ENCODE results near the gene MEX3C. TPM values are rescaled to one million over a fixed set of nuclear protein-coding genes. Genes with fewer than 3 reads are reported as not detected.
A peak's percentile ranks its signal among the peaks of the same experiment; 100 is the strongest.

MEX3C gene
- polyA plus RNA-seq, 3 donors from 2014 or later, result 10.0 to 18.1 (median 10.7) TPM

DNA sequence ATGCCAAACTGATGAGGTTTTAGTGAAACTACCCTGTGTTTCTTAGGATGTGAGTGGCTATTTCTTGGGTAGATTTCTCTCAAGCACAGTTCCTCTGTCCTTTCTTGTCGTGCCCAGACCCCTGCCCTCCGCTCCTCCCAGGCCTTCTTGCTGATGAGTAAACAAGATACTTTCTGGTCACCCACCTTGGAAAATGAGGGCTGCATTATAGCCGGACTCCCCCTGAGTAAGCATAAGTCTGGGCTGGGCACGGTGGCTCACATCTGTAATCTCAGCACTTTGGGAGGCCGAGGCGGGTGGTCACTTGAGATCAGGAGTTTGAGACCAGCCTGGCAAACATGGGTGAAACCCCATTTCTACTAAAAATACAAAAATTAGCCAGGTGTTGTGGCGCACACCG, 58.5 kb downstream of the MEX3C start:
- Mint-ChIP-seq H3K36me3 (peaks cover 0 to 3% (median 0%) of the 10 kb centered on the region in 3 donors), H3K4me3 (no peak overlapping the region), H3K4me1 (peaks cover 6 to 9% of the 10 kb centered on the region in 2 donors), H3K27ac (peak overlapping the region in 1 of 6 donors; percentile 45), H3K9me3 (no peaks in the 10 kb centered on the region), H3K27me3 (ENCODE audit: low read depth in 3 of 3) (peaks cover 0 to 2% (median 1%) of the 10 kb centered on the region in 3 donors)
- no peak for DNase-seq

DNA sequence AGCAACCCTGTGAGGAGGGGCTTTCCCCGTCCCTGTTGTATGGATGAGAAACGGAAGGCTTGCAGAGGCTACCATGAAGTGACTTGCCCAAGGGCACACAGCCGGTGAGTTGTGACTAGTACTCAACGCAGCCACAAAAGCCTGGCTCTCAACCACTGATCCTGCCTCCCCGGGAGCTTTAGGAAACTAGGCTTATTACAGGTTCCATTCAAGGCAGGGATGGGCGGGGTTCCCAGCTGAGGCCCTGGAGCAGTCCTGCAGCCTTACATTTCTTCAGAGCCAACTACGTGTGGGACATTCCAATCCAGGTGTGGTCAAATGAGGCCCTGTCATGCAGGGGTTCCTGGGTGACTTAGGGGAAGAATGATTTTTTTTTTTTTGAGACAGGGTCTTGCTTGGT, 59.6 kb downstream of the MEX3C start:
- H3K4me1 Mint-ChIP-seq, result peaks cover 6 to 9% of the 10 kb centered on the region in 2 donors
- H3K27ac Mint-ChIP-seq, result peak overlapping the region in 1 of 6 donors; percentile 22
- no peak for DNase-seq
- H3K36me3 Mint-ChIP-seq, result peaks cover 0 to 3% (median 0%) of the 10 kb centered on the region in 3 donors
- peaks cover 0 to 2% (median 1%) of the 10 kb centered on the region in 3 donors for H3K27me3 Mint-ChIP-seq (ENCODE audit: low read depth in 3 of 3)
- no peak overlapping the region for H3K4me3 Mint-ChIP-seq
- no peaks in the 10 kb centered on the region for H3K9me3 Mint-ChIP-seq

GRCh38 chr18:51137026-51137729, 60.3 kb downstream of the MEX3C start:
- DNase-seq, result no peak
- no peaks in the 10 kb centered on the region for H3K9me3 Mint-ChIP-seq
- H3K4me1 Mint-ChIP-seq, result peaks cover 9 to 16% of the 10 kb centered on the region in 2 donors
- H3K27me3 Mint-ChIP-seq (ENCODE audit: low read depth in 3 of 3), result peaks cover 0 to 2% (median 1%) of the 10 kb centered on the region in 3 donors
- no peak overlapping the region for H3K27ac Mint-ChIP-seq
- no peak overlapping the region for H3K4me3 Mint-ChIP-seq
- peaks cover 0 to 3% (median 0%) of the 10 kb centered on the region in 3 donors for H3K36me3 Mint-ChIP-seq

DNA sequence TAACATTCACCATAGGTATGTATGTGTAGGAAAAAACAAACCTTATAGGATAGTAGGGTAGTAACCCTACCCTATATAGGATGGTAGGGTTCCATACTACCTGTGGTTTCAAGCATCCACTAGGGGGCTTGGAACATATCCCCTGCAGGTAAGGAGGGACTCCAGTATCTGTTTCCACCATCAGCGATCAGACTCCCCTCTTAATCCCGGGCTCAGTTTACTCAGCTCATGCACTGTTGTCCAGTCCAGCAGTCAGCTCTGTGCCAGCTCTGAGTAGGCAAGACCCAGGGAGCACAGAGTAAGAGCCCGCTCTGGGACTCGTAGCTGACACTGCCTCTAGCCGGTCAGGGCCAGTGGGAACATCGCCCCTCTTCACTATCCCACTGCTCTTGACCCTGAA, 61.7 kb downstream of the MEX3C start:
- no peaks in the 10 kb centered on the region for H3K9me3 Mint-ChIP-seq
- peaks cover 16 to 25% of the 10 kb centered on the region in 2 donors for H3K4me1 Mint-ChIP-seq
- peaks cover 0 to 2% (median 1%) of the 10 kb centered on the region in 3 donors for H3K27me3 Mint-ChIP-seq (ENCODE audit: low read depth in 3 of 3)
- peak in 1 of 3 donors; percentile 24 for DNase-seq
- peaks cover 0 to 3% (median 0%) of the 10 kb centered on the region in 3 donors for H3K36me3 Mint-ChIP-seq
- H3K4me3 Mint-ChIP-seq, result no peak overlapping the region
- peak overlapping the region in 2 of 6 donors; percentile 59 to 60 for H3K27ac Mint-ChIP-seq

DNA sequence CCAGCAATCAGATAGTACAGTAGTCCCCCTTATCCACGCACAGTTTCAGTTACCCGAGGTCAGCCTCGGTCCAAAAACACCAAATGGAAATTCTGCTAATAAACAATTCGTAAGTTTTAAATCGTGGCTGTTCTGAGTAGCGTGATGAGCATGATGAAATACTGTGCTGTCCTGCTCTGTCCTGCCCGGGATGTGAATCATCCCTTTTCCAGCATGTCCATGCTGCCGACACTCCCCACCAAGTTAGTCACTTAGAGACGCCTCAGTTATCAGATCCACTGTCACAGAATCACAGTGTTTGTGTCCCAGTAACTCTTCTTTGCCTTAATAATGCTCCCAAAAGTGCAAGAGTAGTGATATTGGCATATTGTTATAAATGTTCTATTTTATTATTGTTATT, 62.1 kb downstream of the MEX3C start:
- Mint-ChIP-seq H3K36me3 (peaks cover 0 to 3% (median 0%) of the 10 kb centered on the region in 3 donors), H3K4me1 (peaks cover 16 to 25% of the 10 kb centered on the region in 2 donors), H3K27ac (peak overlapping the region in 1 of 6 donors; percentile 45), H3K4me3 (no peak overlapping the region), H3K27me3 (ENCODE audit: low read depth in 3 of 3) (peaks cover 0 to 2% (median 1%) of the 10 kb centered on the region in 3 donors), H3K9me3 (no peaks in the 10 kb centered on the region)
- DNase-seq, result no peak

- peak overlapping the region in 1 of 6 donors; percentile 14 for H3K27ac Mint-ChIP-seq
- peaks cover 0 to 2% (median 1%) of the 10 kb centered on the region in 3 donors for H3K27me3 Mint-ChIP-seq (ENCODE audit: low read depth in 3 of 3)
- peaks cover 0 to 3% (median 0%) of the 10 kb centered on the region in 3 donors for H3K36me3 Mint-ChIP-seq
- DNase-seq, result no peak
- no peaks in the 10 kb centered on the region for H3K9me3 Mint-ChIP-seq
- peaks cover 16 to 25% of the 10 kb centered on the region in 2 donors for H3K4me1 Mint-ChIP-seq
- no peak overlapping the region for H3K4me3 Mint-ChIP-seq
These were observed 62.8 kb downstream of the MEX3C start for GRCh38 chr18:51134721-51135120.

DNA sequence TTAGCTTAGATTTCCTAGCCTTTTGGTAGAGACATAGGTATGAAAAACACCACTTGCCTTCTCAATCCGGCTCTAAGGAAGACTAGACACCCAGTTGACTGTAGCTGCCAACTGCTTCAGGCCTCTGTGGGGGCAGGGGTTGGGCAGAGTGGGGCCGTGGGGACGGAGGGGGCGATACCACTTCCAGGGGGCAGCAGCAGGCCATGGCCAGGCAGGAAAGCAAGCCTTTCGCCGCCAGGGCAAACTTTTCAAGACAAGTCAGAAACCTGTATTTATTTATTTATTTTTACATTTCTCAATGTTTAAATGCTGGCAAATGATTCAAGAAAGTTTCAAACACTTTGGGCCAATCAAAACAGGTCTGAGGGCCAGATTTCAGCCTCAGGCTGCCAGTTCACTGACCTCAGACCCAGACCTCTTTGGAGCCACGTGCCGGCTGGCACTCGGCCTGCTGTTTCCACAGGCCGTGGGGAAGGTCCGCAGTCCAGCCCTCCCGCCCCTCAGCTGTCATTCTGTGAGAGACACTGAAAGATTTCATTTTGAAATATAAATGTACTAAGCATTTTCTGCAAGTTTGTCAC, 63.8 kb downstream of the MEX3C start:
- H3K36me3 Mint-ChIP-seq, result peaks cover 0 to 3% (median 0%) of the 10 kb centered on the region in 3 donors
- peaks cover 0 to 1% (median 1%) of the 10 kb centered on the region in 3 donors for H3K27me3 Mint-ChIP-seq (ENCODE audit: low read depth in 3 of 3)
- no peak for DNase-seq
- peaks cover 16 to 28% of the 10 kb centered on the region in 2 donors for H3K4me1 Mint-ChIP-seq
- no peak overlapping the region for H3K27ac Mint-ChIP-seq
- H3K4me3 Mint-ChIP-seq, result no peak overlapping the region
- H3K9me3 Mint-ChIP-seq, result no peaks in the 10 kb centered on the region

- H3K9me3 Mint-ChIP-seq, result no peaks in the 10 kb centered on the region
- peak overlapping the region in 4 of 6 donors; percentile 4 to 74 (median 44) for H3K27ac Mint-ChIP-seq
- peaks cover 16 to 31% of the 10 kb centered on the region in 2 donors for H3K4me1 Mint-ChIP-seq
These were observed 65.1 kb downstream of the MEX3C start for GRCh38 chr18:51132256-51132935.

DNA sequence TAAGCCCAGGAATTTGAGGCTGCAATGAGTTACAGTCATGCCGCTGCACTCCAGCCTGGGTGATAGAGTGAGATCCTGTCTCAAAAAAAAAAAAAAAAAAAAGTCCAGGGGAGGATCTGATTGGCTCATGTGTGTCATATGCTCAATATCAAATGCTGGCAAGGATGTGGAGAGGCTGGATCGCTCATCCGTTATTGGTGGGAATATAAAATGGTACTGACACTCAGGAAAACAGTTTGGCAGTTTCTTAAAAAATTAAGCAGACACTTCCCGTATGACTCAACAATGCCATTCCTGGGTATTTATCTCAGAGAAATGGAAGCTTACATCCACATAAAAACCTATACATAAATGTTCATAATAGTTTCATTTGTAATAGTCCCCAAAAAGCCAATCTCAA, 68.9 kb downstream of the MEX3C start:
- no peaks in the 10 kb centered on the region for H3K27me3 Mint-ChIP-seq (ENCODE audit: low read depth in 3 of 3)
- no peaks in the 10 kb centered on the region for H3K36me3 Mint-ChIP-seq
- H3K9me3 Mint-ChIP-seq, result no peaks in the 10 kb centered on the region
- peaks cover 9 to 21% of the 10 kb centered on the region in 2 donors for H3K4me1 Mint-ChIP-seq
- H3K27ac Mint-ChIP-seq, result peak overlapping the region in 1 of 6 donors; percentile 72
- DNase-seq, result no peak
- H3K4me3 Mint-ChIP-seq, result no peak overlapping the region

More at GRCh38 chr18:51132256-51132935, 65.1 kb downstream of the MEX3C start:
- Mint-ChIP-seq H3K27me3 (ENCODE audit: low read depth in 3 of 3) (no peaks in the 10 kb centered on the region), H3K36me3 (peaks cover 0 to 3% (median 0%) of the 10 kb centered on the region in 3 donors), H3K4me3 (no peak overlapping the region)
- DNase-seq, result no peak

- DNase-seq, result no peak
- peaks cover 9 to 20% of the 10 kb centered on the region in 2 donors for H3K4me1 Mint-ChIP-seq
- H3K9me3 Mint-ChIP-seq, result no peaks in the 10 kb centered on the region
- H3K27me3 Mint-ChIP-seq (ENCODE audit: low read depth in 3 of 3), result peaks cover 0 to 2% (median 0%) of the 10 kb centered on the region in 3 donors
- no peaks in the 10 kb centered on the region for H3K36me3 Mint-ChIP-seq
- H3K27ac Mint-ChIP-seq, result no peak overlapping the region
- H3K4me3 Mint-ChIP-seq, result no peak overlapping the region
These were observed 69.8 kb downstream of the MEX3C start for GRCh38 chr18:51127664-51128063.

GRCh38 chr18:51125976-51126375, 71.5 kb downstream of the MEX3C start:
- Mint-ChIP-seq H3K27me3 (ENCODE audit: low read depth in 3 of 3) (peaks cover 0 to 2% (median 0%) of the 10 kb centered on the region in 3 donors), H3K4me3 (no peak overlapping the region), H3K27ac (no peak overlapping the region), H3K36me3 (peaks cover 0 to 3% (median 0%) of the 10 kb centered on the region in 3 donors), H3K9me3 (peaks cover 0 to 1% (median 0%) of the 10 kb centered on the region in 6 donors), H3K4me1 (peaks cover 0 to 6% of the 10 kb centered on the region in 2 donors)
- DNase-seq, result no peak
